Endothelial cell (in vitro differentiated cells): ENCODE measurements around the gene SLC22A14. TPM values are rescaled to one million over a fixed set of nuclear protein-coding genes. Genes with fewer than 3 reads are reported as not detected.
"Not testable (repeated sequence)": the region's sequence is repeated elsewhere in the genome, so short reads cannot be mapped to it uniquely, and the experiment has no call there.

Source experiments
- DNase-seq: peaks from one replicate; pipeline ENCODE4 v3.0.0; 2021; ENCODE audit warnings: low spot score
- H3K27ac Mint-ChIP-seq: one replicate; pipeline ENCODE4 v1.8.0; 2021; ENCODE audit warnings: mixed read lengths, inconsistent platforms; ENCODE audit not compliant: unreplicated experiment
- H3K27me3 Mint-ChIP-seq: one replicate; pipeline ENCODE4 v1.8.0; 2021; ENCODE audit warnings: mild to moderate bottlenecking, moderate library complexity, mixed read lengths, inconsistent platforms; ENCODE audit not compliant: unreplicated experiment
- H3K36me3 Mint-ChIP-seq: one replicate; pipeline ENCODE4 v1.8.0; 2021; ENCODE audit warnings: mild to moderate bottlenecking, low read depth, mixed read lengths, inconsistent platforms; ENCODE audit not compliant: unreplicated experiment
- H3K4me1 Mint-ChIP-seq: one replicate; pipeline ENCODE4 v1.8.0; 2021; ENCODE audit warnings: mild to moderate bottlenecking, mixed read lengths, inconsistent platforms; ENCODE audit not compliant: unreplicated experiment
- H3K4me3 Mint-ChIP-seq: one replicate; pipeline ENCODE4 v1.8.0; 2021; ENCODE audit warnings: mild to moderate bottlenecking, mixed read lengths, inconsistent platforms; ENCODE audit not compliant: unreplicated experiment
- H3K9me3 Mint-ChIP-seq: one replicate; pipeline ENCODE4 v1.8.0; 2021; ENCODE audit warnings: mixed read lengths, inconsistent platforms; ENCODE audit not compliant: unreplicated experiment
- long read RNA-seq: library from polyadenylated mRNA; unstranded; transcript quantifications from one replicate; pipeline ENCODE4 v2.0.0, GENCODE V29; 2020; ENCODE audit not compliant: unreplicated experiment
- total RNA-seq: library from RNA; stranded (reverse); fragmentation: NEBNext Ultra II Directional; extraction: Animal tissue kit (Norgen Biotek cat#: 25700); gene quantifications from one replicate; pipeline ENCODE4 v1.2.1, GENCODE V29; 2021; ENCODE audit not compliant: unreplicated experiment
- TF ChIP-seq, protein P1 (sequence below): fragments of 200-600 bp; sonication (generic); IDR thresholded peaks from one replicate; pipeline ENCODE4 v1.5.0; 2021; ENCODE audit warnings: antibody characterized with exemption; ENCODE audit not compliant: unreplicated experiment

The SLC22A14 gene, protein sequence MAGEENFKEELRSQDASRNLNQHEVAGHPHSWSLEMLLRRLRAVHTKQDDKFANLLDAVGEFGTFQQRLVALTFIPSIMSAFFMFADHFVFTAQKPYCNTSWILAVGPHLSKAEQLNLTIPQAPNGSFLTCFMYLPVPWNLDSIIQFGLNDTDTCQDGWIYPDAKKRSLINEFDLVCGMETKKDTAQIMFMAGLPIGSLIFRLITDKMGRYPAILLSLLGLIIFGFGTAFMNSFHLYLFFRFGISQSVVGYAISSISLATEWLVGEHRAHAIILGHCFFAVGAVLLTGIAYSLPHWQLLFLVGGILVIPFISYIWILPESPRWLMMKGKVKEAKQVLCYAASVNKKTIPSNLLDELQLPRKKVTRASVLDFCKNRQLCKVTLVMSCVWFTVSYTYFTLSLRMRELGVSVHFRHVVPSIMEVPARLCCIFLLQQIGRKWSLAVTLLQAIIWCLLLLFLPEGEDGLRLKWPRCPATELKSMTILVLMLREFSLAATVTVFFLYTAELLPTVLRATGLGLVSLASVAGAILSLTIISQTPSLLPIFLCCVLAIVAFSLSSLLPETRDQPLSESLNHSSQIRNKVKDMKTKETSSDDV
- 0.36 TPM for total RNA-seq
- long read RNA-seq: 0 reads

DNA sequence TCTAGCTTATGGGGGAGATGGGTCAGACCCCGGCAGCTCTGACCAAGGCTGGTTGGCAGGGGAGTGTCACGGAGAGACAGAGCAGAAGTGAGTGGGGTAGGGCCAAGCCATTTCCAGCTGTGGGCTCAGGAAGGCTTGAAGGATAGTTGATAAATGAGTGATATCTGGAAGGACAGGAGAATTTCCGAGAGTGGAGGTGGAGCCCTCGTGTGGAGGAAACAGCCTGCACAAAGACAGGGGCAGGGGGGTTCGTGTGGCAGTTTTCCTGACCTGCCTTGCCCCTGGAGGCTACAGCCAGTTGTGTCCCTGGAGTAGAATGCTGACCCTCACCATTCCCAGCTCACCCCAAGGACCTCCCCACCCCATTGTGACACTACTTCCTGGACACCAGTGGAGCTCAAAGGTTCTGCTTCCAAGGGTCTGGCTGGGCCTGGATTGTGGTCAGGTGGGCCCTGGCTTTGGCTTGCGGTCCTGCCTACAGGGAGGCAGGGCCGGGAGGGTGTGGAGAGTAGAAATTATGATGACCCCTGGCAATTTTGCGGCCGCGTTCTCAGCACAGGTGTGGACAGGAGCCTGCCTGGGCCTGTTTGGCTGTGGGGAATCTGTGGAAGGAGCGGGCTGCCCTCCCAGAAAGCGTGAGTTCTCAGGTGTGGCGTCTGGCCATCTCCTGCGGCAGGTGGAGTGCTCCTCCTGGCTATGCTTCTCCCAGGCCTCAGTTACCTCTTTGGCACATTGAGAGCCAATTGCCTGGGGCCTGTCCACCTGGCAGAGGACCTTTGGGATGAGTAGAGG is at the start of gene SLC22A14:
SLC22A14 (plus strand) TSS at position 400 of the 792 bp plus-strand sequence. CDS start 23,733 bp downstream, outside the sequence.
- H3K27me3 Mint-ChIP-seq: no peaks in the 10 kb centered on the region
- TF ChIP-seq, protein P1, sequence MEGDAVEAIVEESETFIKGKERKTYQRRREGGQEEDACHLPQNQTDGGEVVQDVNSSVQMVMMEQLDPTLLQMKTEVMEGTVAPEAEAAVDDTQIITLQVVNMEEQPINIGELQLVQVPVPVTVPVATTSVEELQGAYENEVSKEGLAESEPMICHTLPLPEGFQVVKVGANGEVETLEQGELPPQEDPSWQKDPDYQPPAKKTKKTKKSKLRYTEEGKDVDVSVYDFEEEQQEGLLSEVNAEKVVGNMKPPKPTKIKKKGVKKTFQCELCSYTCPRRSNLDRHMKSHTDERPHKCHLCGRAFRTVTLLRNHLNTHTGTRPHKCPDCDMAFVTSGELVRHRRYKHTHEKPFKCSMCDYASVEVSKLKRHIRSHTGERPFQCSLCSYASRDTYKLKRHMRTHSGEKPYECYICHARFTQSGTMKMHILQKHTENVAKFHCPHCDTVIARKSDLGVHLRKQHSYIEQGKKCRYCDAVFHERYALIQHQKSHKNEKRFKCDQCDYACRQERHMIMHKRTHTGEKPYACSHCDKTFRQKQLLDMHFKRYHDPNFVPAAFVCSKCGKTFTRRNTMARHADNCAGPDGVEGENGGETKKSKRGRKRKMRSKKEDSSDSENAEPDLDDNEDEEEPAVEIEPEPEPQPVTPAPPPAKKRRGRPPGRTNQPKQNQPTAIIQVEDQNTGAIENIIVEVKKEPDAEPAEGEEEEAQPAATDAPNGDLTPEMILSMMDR: peak; percentile 17
- H3K9me3 Mint-ChIP-seq: no peaks in the 10 kb centered on the region
- H3K4me1 Mint-ChIP-seq: peaks cover 6% of the 10 kb centered on the region
- H3K4me3 Mint-ChIP-seq: no peak within 1 kb of the TSS
- H3K27ac Mint-ChIP-seq: no peak within 1 kb of the TSS
- H3K36me3 Mint-ChIP-seq: peaks cover 19% of the 10 kb centered on the region
- no peak for DNase-seq

DNA sequence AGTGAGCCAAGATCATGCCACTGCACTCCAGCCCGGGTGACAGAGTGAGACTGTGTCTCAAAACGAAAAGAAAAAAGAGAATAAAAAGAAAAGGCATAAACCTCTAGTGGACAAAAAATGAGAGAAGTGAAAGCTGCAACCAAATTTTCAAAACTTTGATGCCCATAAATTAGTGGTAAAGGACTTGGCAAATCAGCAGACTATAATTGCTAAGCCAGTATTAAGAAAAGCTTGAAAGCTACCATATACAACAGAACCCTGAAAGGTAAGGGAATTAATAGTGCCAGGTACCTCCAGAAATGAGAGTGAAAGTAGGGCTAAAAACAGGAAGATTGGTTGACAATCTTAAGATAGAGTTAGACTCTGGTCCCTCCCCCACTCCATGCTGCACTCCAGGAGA is 49.4 kb upstream of the SLC22A14 start:
- DNase-seq: no peak
- Mint-ChIP-seq H3K27ac (no peak overlapping the region), H3K36me3 (peaks cover 10% of the 10 kb centered on the region), H3K9me3 (no peaks in the 10 kb centered on the region), H3K4me3 (no peak overlapping the region), H3K4me1 (no peaks in the 10 kb centered on the region), H3K27me3 (no peaks in the 10 kb centered on the region)
- TF ChIP-seq, protein P1: no peak

DNA sequence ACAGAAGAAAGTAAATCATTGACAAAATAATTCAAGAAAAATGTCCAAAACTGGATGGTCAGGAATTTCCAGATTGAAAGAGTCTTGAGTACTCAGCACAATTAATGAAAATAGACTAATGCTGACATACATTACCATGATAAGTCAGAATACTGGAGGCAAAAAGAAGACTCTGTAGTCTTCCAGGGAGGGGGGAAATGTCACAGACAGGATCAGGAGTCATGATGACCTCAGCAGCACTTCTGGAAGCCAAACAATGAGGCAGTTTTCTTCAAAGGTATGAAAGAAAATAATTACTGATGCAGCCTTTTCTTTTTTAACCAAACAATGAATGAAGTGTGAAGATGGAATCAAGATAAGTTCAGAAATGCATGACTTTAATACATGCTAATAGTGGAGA is 46.6 kb upstream of the SLC22A14 start:
- H3K36me3 Mint-ChIP-seq: peaks cover 32% of the 10 kb centered on the region
- TF ChIP-seq, protein P1: no peak
- no peaks in the 10 kb centered on the region for H3K9me3 Mint-ChIP-seq
- H3K27me3 Mint-ChIP-seq: no peaks in the 10 kb centered on the region
- no peak overlapping the region for H3K27ac Mint-ChIP-seq
- no peak for DNase-seq
- no peak overlapping the region for H3K4me3 Mint-ChIP-seq
- H3K4me1 Mint-ChIP-seq: peaks cover 8% of the 10 kb centered on the region

DNA sequence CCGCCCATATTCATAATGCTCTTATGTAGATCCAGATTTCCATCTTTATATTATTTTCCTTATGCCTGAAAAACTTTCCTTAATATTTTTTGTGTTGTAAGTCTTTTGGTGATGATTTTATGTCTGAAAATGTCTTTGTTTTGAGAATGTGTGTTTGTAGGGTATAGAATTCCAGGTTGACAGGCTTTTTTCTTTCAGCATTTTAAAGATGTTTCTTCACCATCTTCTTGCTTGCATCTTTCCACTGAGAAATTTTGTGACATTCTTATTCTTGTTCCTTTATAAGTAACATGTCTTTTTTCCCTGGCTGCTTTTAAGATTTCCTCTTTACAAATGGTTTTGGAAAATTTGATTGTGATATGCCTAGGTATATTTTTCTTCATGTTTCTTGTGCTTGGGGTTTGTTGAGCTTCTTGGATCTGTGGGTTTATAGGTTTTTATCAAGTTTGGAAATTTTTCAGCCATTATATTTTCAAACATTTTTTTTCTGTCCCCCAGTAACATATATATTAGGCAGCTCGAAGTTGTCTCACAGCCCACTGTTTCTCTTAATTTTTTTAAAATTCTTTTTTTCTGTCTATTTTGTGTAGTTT is 43.6 kb upstream of the SLC22A14 start:
- H3K27ac Mint-ChIP-seq: no peak overlapping the region
- DNase-seq: no peak
- TF ChIP-seq, protein P1: no peak
- no peak overlapping the region for H3K4me3 Mint-ChIP-seq
- H3K27me3 Mint-ChIP-seq: no peaks in the 10 kb centered on the region
- H3K9me3 Mint-ChIP-seq: no peaks in the 10 kb centered on the region
- H3K36me3 Mint-ChIP-seq: peaks cover 34% of the 10 kb centered on the region
- peaks cover 8% of the 10 kb centered on the region for H3K4me1 Mint-ChIP-seq

DNA sequence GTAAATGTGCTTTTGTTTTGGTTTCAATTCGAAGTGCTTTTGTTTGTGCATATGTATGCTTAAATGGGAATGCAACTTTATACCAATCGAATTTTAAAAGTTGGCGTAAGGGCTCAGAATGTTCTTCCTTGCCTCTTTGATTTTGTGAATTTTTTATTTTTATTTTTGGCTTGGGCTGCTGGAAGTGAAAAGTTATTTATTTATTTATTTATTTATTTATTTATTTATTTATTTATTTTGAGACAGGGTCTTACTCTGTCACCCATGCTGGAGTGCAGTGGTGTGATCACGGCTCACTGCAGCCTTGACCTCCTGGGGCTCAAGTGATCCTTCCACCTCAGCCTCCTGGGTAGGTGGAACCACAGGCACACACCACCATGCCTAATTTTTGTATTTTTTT is 39.3 kb upstream of the SLC22A14 start:
- Mint-ChIP-seq H3K36me3 (peaks cover 33% of the 10 kb centered on the region), H3K4me1 (peaks cover 12% of the 10 kb centered on the region)
- not testable (repeated sequence) for H3K4me3 Mint-ChIP-seq, H3K27me3 Mint-ChIP-seq, DNase-seq, H3K27ac Mint-ChIP-seq, H3K9me3 Mint-ChIP-seq
